Panc1 (cell line): Measurements from ENCODE around the gene PIWIL1. TPM values are rescaled to one million over a fixed set of nuclear protein-coding genes. Genes with fewer than 3 reads are reported as not detected.

Source experiments
- ATAC-seq: fragments of 200-7000 bp; cut with Tn5 transposase; 2 replicates; pipeline ENCODE4 v1.9.1; 2020; ENCODE audit warnings: mild to moderate bottlenecking, moderate library complexity
- BruUV-seq: library from RNA; stranded (reverse); fragments of 400-500 nt; replicated peaks from 2 replicates; lab custom pipeline; 2021; lab: Mats Ljungman, UMichigan
- CTCF ChIA-PET: fragments of 300-600 bp; sonication (Branson Sonifier 250); formaldehyde crosslinking; loops from one replicate; lab custom pipeline; 2022; ENCODE audit warnings: antibody characterized with exemption; lab: Charles Lee
- POLR2A ChIA-PET: fragments of 300-600 bp; sonication (Branson Sonifier 250); formaldehyde crosslinking; loops from one replicate; lab custom pipeline; 2022; ENCODE audit warnings: antibody characterized with exemption; lab: Charles Lee
- DNase-seq: peaks from one replicate; pipeline ENCODE4 v3.0.0-alpha.2; 2010; ENCODE audit warnings: low read depth, low spot score
- H3K27ac ChIP-seq: 2 replicates; pipeline ENCODE4 v1.5.1; 2011; ENCODE audit warnings: mild to moderate bottlenecking, low read length, inconsistent platforms
- H3K27me3 ChIP-seq: fragments of 200-500 bp; sonication (Bioruptor generic); 2 replicates; pipeline ENCODE4 v1.6.0; 2014; ENCODE audit warnings: low read length, inconsistent platforms; ENCODE audit not compliant: control insufficient read depth, insufficient read depth
- H3K36me3 ChIP-seq: fragments of 200-500 bp; sonication (Bioruptor generic); 2 replicates; pipeline ENCODE4 v1.5.1; 2014; ENCODE audit warnings: inconsistent platforms, mild to moderate bottlenecking, low read length, moderate library complexity; ENCODE audit not compliant: control insufficient read depth, insufficient read depth
- H3K4me1 ChIP-seq: 2 replicates; pipeline ENCODE4 v1.5.1; 2011; ENCODE audit warnings: inconsistent platforms, mild to moderate bottlenecking, low read length, moderate library complexity; ENCODE audit not compliant: control insufficient read depth, insufficient read depth
- H3K4me3 ChIP-seq, 2 experiments: 2 replicates each; pipeline ENCODE4 v1.5.1; 2011 to 2012; ENCODE audit warnings: low read depth in 2 of 2, low read length in 2 of 2, mild to moderate bottlenecking in 2 of 2, inconsistent platforms in 1 of 2, moderate library complexity in 1 of 2
- H3K9me3 ChIP-seq: fragments of 200-500 bp; sonication (Bioruptor generic); 2 replicates; pipeline ENCODE4 v1.5.1; 2014; ENCODE audit warnings: low read depth, mild to moderate bottlenecking, inconsistent platforms, low read length, moderate library complexity; ENCODE audit not compliant: control insufficient read depth, insufficient read depth
- CTCF ChIP-seq: fragments of 450-650 bp; IDR thresholded peaks from 2 replicates; pipeline ENCODE4 v1.5.1; 2017; ENCODE audit warnings: mild to moderate bottlenecking
- POLR2AphosphoS5 ChIP-seq: IDR thresholded peaks from 2 replicates; pipeline ENCODE4 v1.6.1; 2012; ENCODE audit warnings: mild to moderate bottlenecking, low read depth, low read length, moderate library complexity
- REST ChIP-seq, 2 experiments: IDR thresholded peaks; 2 replicates each; pipeline ENCODE4 v1.6.1; 2011 to 2012; ENCODE audit warnings: low read depth in 2 of 2, control low read depth in 1 of 2, low read length in 1 of 2, mild to moderate bottlenecking in 1 of 2, moderate library complexity in 1 of 2; ENCODE audit not compliant: insufficient read depth in 1 of 2
- SIN3A ChIP-seq: IDR thresholded peaks from 2 replicates; pipeline ENCODE4 v1.6.1; 2012; ENCODE audit warnings: low read depth, mild to moderate bottlenecking, low read length, moderate library complexity, borderline replicate concordance; ENCODE audit not compliant: insufficient read depth
- TCF7L2 ChIP-seq: IDR thresholded peaks from 2 replicates; pipeline ENCODE4 v1.6.1; 2011; ENCODE audit warnings: mild to moderate bottlenecking, low read depth, low read length, inconsistent platforms
- in situ Hi-C: cut with HindIII; loops from 2 replicates; pipeline ENCODE4 v1.10.0; 2016; ENCODE audit warnings: low sequenced_read_pairs, low pct_unique_long_range_greater_than_20kb
- intact Hi-C: fragments of 100-400 bp; cut with micrococcal nuclease; formaldehyde crosslinking; loops from one replicate; pipeline ENCODE4 v1.10.0; 2022; ENCODE audit not compliant: unreplicated experiment
- total RNA-seq: library from RNA; stranded (reverse); gene quantifications from one replicate; pipeline ENCODE4 v1.2.1, GENCODE V29; 2021; ENCODE audit not compliant: unreplicated experiment

The PIWIL1 gene
- total RNA-seq, 1 experiment from 2014 or later, result not detected

GRCh38 chr12:130342842-130343241, 5.2 kb downstream of the PIWIL1 start:
- in situ Hi-C loops (no loop called here), intact Hi-C loops (no loop called here)
- TF ChIP-seq POLR2AphosphoS5, result no peak
- TF ChIP-seq TCF7L2, result no peak
- TF ChIP-seq CTCF, result no peak
- TF ChIP-seq SIN3A, result no peak
- no peak for TF ChIP-seq REST (IDR thresholded peaks at IDR 0.05; ENCODE audit: insufficient read depth in 1 of 2, low read depth in 2 of 2, low read length in 1 of 2)
- DNase-seq (no peak), ATAC-seq (no peak)
- H3K4me3 ChIP-seq, result no peak overlapping the region
- POLR2A ChIA-PET, result no interaction called here
- CTCF ChIA-PET, result no interaction called here
- no peaks in the 10 kb centered on the region; the same call in 1 of the 2 replicates for H3K9me3 ChIP-seq
- H3K4me1 ChIP-seq, result no peaks in the 10 kb centered on the region; the same call in 1 of the 2 replicates
- no peak overlapping the region for H3K27ac ChIP-seq
- H3K36me3 ChIP-seq, result no peaks in the 10 kb centered on the region
- no peaks in the 10 kb centered on the region for H3K27me3 ChIP-seq
- no TSS peak for BruUV-seq

- H3K4me3 ChIP-seq, result no peak overlapping the region
- no peak for ATAC-seq
- in situ Hi-C loops, result no loop called here
- DNase-seq, result no peak
- TF ChIP-seq SIN3A, result no peak
- TF ChIP-seq REST (IDR thresholded peaks at IDR 0.05; ENCODE audit: insufficient read depth in 1 of 2, low read depth in 2 of 2, low read length in 1 of 2), result no peak
- TF ChIP-seq POLR2AphosphoS5, result no peak
- TF ChIP-seq TCF7L2, result no peak
- no peak for TF ChIP-seq CTCF
- CTCF ChIA-PET, result no interaction called here
- no peaks in the 10 kb centered on the region for H3K27me3 ChIP-seq
- H3K9me3 ChIP-seq, result no peaks in the 10 kb centered on the region; the same call in 1 of the 2 replicates
- H3K27ac ChIP-seq, result no peak overlapping the region
- H3K4me1 ChIP-seq, result no peaks in the 10 kb centered on the region; the same call in 1 of the 2 replicates
- BruUV-seq, result no TSS peak
- intact Hi-C loops, result no loop called here
- H3K36me3 ChIP-seq, result no peaks in the 10 kb centered on the region
- POLR2A ChIA-PET, result no interaction called here
These were observed 6.8 kb downstream of the PIWIL1 start for GRCh38 chr12:130344529-130344928.
